Trophoblast cell (in vitro differentiated cells and primary cell): ENCODE data around the gene STARD10.

Source experiments
- DNase-seq, 2 donors: peaks; one replicate each; pipeline ENCODE4 v3.0.0-alpha.2; 2016
- H2AFZ ChIP-seq: 2 replicates; pipeline ENCODE4 v1.6.1; 2013; ENCODE audit warnings: low read length, moderate library complexity, mild to moderate bottlenecking; ENCODE audit not compliant: insufficient read depth, poor library complexity
- H2AK5ac ChIP-seq: 2 replicates; pipeline ENCODE4 v1.6.1; 2013; ENCODE audit warnings: mild to moderate bottlenecking, low read length
- H2BK120ac ChIP-seq: 2 replicates; pipeline ENCODE4 v1.6.1; 2013; ENCODE audit warnings: low read length, mild to moderate bottlenecking, moderate library complexity; ENCODE audit not compliant: insufficient read depth, poor library complexity
- H2BK12ac ChIP-seq: 2 replicates; pipeline ENCODE4 v1.6.1; 2013; ENCODE audit warnings: mild to moderate bottlenecking, low read length, moderate library complexity
- H2BK5ac ChIP-seq: 2 replicates; pipeline ENCODE4 v1.6.1; 2013; ENCODE audit warnings: low read length, low read depth, moderate library complexity, mild to moderate bottlenecking; ENCODE audit not compliant: poor library complexity
- H3K14ac ChIP-seq: 2 replicates; pipeline ENCODE4 v1.6.1; 2013; ENCODE audit warnings: mild to moderate bottlenecking, low read length
- H3K18ac ChIP-seq: 2 replicates; pipeline ENCODE4 v1.6.1; 2013; ENCODE audit warnings: mild to moderate bottlenecking, low read length
- H3K23ac ChIP-seq: 2 replicates; pipeline ENCODE4 v1.6.1; 2013; ENCODE audit warnings: low read length
- H3K27ac ChIP-seq: 2 replicates; pipeline ENCODE4 v1.5.1; 2013; ENCODE audit warnings: low read depth, mild to moderate bottlenecking, inconsistent platforms, low read length, moderate library complexity
- H3K27me3 ChIP-seq: 2 replicates; pipeline ENCODE4 v1.6.1; 2013; ENCODE audit warnings: inconsistent platforms, mild to moderate bottlenecking, low read length, moderate library complexity; ENCODE audit not compliant: insufficient read depth
- H3K36me3 ChIP-seq, 2 experiments: 1 replicate in 1 of 2; 2 replicates in 1 of 2; pipeline ENCODE4 v1.6.1; 2013; ENCODE audit warnings: low read length in 2 of 2, mild to moderate bottlenecking in 2 of 2, moderate library complexity in 1 of 2; ENCODE audit not compliant: insufficient read depth in 2 of 2, control insufficient read depth in 1 of 2
- H3K4ac ChIP-seq: 2 replicates; pipeline ENCODE4 v1.6.1; 2013; ENCODE audit warnings: low read depth, mild to moderate bottlenecking, low read length, moderate library complexity
- H3K4me1 ChIP-seq, 2 experiments: 1 replicate in 1 of 2; 2 replicates in 1 of 2; pipeline ENCODE4 v1.6.1; 2013; ENCODE audit warnings: low read length in 2 of 2, mild to moderate bottlenecking in 2 of 2, moderate library complexity in 1 of 2; ENCODE audit not compliant: insufficient read depth in 2 of 2, control insufficient read depth in 1 of 2
- H3K4me2 ChIP-seq: 2 replicates; pipeline ENCODE4 v1.6.1; 2013; ENCODE audit warnings: inconsistent platforms, mild to moderate bottlenecking, low read length, moderate library complexity
- H3K4me3 ChIP-seq: 2 replicates; pipeline ENCODE4 v1.5.1; 2013; ENCODE audit warnings: mild to moderate bottlenecking, low read depth, low read length, inconsistent platforms
- H3K79me1 ChIP-seq: one replicate; pipeline ENCODE4 v1.6.1; 2013; ENCODE audit warnings: low read length
- H3K79me2 ChIP-seq: 2 replicates; pipeline ENCODE4 v1.6.1; 2013; ENCODE audit warnings: low read length, mild to moderate bottlenecking; ENCODE audit not compliant: control insufficient read depth, insufficient read depth, poor library complexity
- H3K9ac ChIP-seq: 2 replicates; pipeline ENCODE4 v1.6.1; 2013; ENCODE audit warnings: mild to moderate bottlenecking, low read length
- H3K9me3 ChIP-seq: 2 replicates; pipeline ENCODE4 v1.6.1; 2013; ENCODE audit warnings: low read depth, mild to moderate bottlenecking, control low read depth, inconsistent platforms, low read length; ENCODE audit not compliant: insufficient read depth
- H4K12ac ChIP-seq: 2 replicates; pipeline ENCODE4 v1.6.1; 2013; ENCODE audit warnings: low read depth, mild to moderate bottlenecking, low read length, moderate library complexity
- H4K8ac ChIP-seq: 2 replicates; pipeline ENCODE4 v1.6.1; 2013; ENCODE audit warnings: low read depth, mild to moderate bottlenecking, low read length, moderate library complexity
- H4K91ac ChIP-seq: one replicate; pipeline ENCODE4 v1.6.1; 2013; ENCODE audit warnings: low read depth, mild to moderate bottlenecking, low read length, moderate library complexity
- WGBS: extraction: QIAGEN DNeasy Blood & Tissue Kit; methylation state at CpG from one replicate; pipeline ENCODE4 v1.1.7; 2013; ENCODE audit warnings: missing lambda C conversion rate; ENCODE audit not compliant: insufficient read length, insufficient coverage; ENCODE audit errors: extremely low coverage; 5-methylcytosine and 5-hydroxymethylcytosine counted together

Gene STARD10

GRCh38 chr11:72707032-72707431, 86.8 kb downstream of the STARD10 start:
- H4K12ac ChIP-seq = no peak overlapping the region
- no peaks in the 10 kb centered on the region for H3K9me3 ChIP-seq
- WGBS = no CpG with 5 or more reads among the region's 9 CpGs
- no peak overlapping the region for H2BK12ac ChIP-seq
- no peak overlapping the region for H3K27ac ChIP-seq
- H3K23ac ChIP-seq = no peak overlapping the region
- H3K4me1 ChIP-seq = peaks cover 3 to 12% of the 10 kb centered on the region in 2 experiments
- H4K91ac ChIP-seq = no peak overlapping the region
- no peaks in the 10 kb centered on the region for H3K27me3 ChIP-seq
- no peak overlapping the region for H3K4me2 ChIP-seq
- H3K4ac ChIP-seq = no peak overlapping the region
- DNase-seq = no peak
- H3K4me3 ChIP-seq = peak overlapping the region; percentile 23
- H3K9ac ChIP-seq = no peak overlapping the region
- no peak overlapping the region for H2BK5ac ChIP-seq
- H3K36me3 ChIP-seq = peaks cover 7 to 18% of the 10 kb centered on the region in 2 experiments
- H4K8ac ChIP-seq = no peak overlapping the region
- H2AFZ ChIP-seq = no peak overlapping the region
- H2BK120ac ChIP-seq = no peak overlapping the region
- H2AK5ac ChIP-seq = no peak overlapping the region
- H3K18ac ChIP-seq = no peak overlapping the region
- no peaks in the 10 kb centered on the region for H3K79me2 ChIP-seq
- no peaks in the 10 kb centered on the region for H3K79me1 ChIP-seq
- H3K14ac ChIP-seq = no peak overlapping the region

GRCh38 chr11:72706579-72706978, 87.3 kb downstream of the STARD10 start:
- no peaks in the 10 kb centered on the region for H3K27me3 ChIP-seq
- no peak overlapping the region for H2BK120ac ChIP-seq
- no peak overlapping the region for H2BK5ac ChIP-seq
- no peak overlapping the region for H4K91ac ChIP-seq
- H3K18ac ChIP-seq = no peak overlapping the region
- H3K9ac ChIP-seq = no peak overlapping the region
- H3K14ac ChIP-seq = no peak overlapping the region
- WGBS = no CpG with 5 or more reads among the region's 5 CpGs
- no peaks in the 10 kb centered on the region for H3K79me1 ChIP-seq
- H4K12ac ChIP-seq = no peak overlapping the region
- H3K36me3 ChIP-seq = peaks cover 7 to 18% of the 10 kb centered on the region in 2 experiments
- H2AK5ac ChIP-seq = no peak overlapping the region
- no peak for DNase-seq
- no peak overlapping the region for H3K4ac ChIP-seq
- no peaks in the 10 kb centered on the region for H3K79me2 ChIP-seq
- no peak overlapping the region for H2AFZ ChIP-seq
- H3K4me3 ChIP-seq = peak overlapping the region; percentile 23
- H2BK12ac ChIP-seq = no peak overlapping the region
- H3K23ac ChIP-seq = no peak overlapping the region
- H3K9me3 ChIP-seq = no peaks in the 10 kb centered on the region
- no peak overlapping the region for H3K27ac ChIP-seq
- H3K4me2 ChIP-seq = no peak overlapping the region
- no peak overlapping the region for H4K8ac ChIP-seq
- peaks cover 2 to 11% of the 10 kb centered on the region in 2 experiments for H3K4me1 ChIP-seq

GRCh38 chr11:72705442-72706365, 88.1 kb downstream of the STARD10 start:
- Histone ChIP-seq H2AFZ (no peak overlapping the region), H3K18ac (no peak overlapping the region), H3K9ac (no peak overlapping the region), H2BK5ac (no peak overlapping the region), H2BK120ac (no peak overlapping the region), H3K36me3 (peaks cover 7 to 14% of the 10 kb centered on the region in 2 experiments), H4K8ac (no peak overlapping the region), H3K27me3 (no peaks in the 10 kb centered on the region), H3K4me1 (peaks cover 2 to 11% of the 10 kb centered on the region in 2 experiments), H4K91ac (no peak overlapping the region), H3K4me3 (no peak overlapping the region), H3K23ac (no peak overlapping the region), H3K79me1 (no peaks in the 10 kb centered on the region), H2AK5ac (no peak overlapping the region), H3K79me2 (no peaks in the 10 kb centered on the region), H4K12ac (no peak overlapping the region), H3K4me2 (no peak overlapping the region), H3K4ac (no peak overlapping the region), H2BK12ac (no peak overlapping the region), H3K9me3 (no peaks in the 10 kb centered on the region), H3K27ac (no peak overlapping the region), H3K14ac (no peak overlapping the region)
- no peak for DNase-seq
- no CpG with 5 or more reads among the region's 12 CpGs for WGBS

- no peak overlapping the region for H4K91ac ChIP-seq
- no peaks in the 10 kb centered on the region for H3K79me1 ChIP-seq
- H3K14ac ChIP-seq = no peak overlapping the region
- H3K4me2 ChIP-seq = no peak overlapping the region
- H3K9me3 ChIP-seq = no peaks in the 10 kb centered on the region
- no peak overlapping the region for H4K8ac ChIP-seq
- no peak overlapping the region for H3K4ac ChIP-seq
- no peak for DNase-seq
- no peak overlapping the region for H3K4me3 ChIP-seq
- no peak overlapping the region for H2BK5ac ChIP-seq
- no peak overlapping the region for H3K9ac ChIP-seq
- no peak overlapping the region for H2BK12ac ChIP-seq
- H3K36me3 ChIP-seq = peaks cover 10 to 14% of the 10 kb centered on the region in 2 experiments
- H3K27ac ChIP-seq = no peak overlapping the region
- H3K23ac ChIP-seq = no peak overlapping the region
- H2AFZ ChIP-seq = no peak overlapping the region
- no CpG with 5 or more reads among the region's 4 CpGs for WGBS
- H3K4me1 ChIP-seq = peaks cover 2 to 11% of the 10 kb centered on the region in 2 experiments
- no peak overlapping the region for H3K18ac ChIP-seq
- no peak overlapping the region for H2BK120ac ChIP-seq
- no peaks in the 10 kb centered on the region for H3K27me3 ChIP-seq
- H4K12ac ChIP-seq = no peak overlapping the region
- H3K79me2 ChIP-seq = no peaks in the 10 kb centered on the region
- no peak overlapping the region for H2AK5ac ChIP-seq
Measured at GRCh38 chr11:72704783-72705265, 89.0 kb downstream of the STARD10 start.
